ENCODE data around the gene TSPAN15.

TSPAN15 gene

DNA sequence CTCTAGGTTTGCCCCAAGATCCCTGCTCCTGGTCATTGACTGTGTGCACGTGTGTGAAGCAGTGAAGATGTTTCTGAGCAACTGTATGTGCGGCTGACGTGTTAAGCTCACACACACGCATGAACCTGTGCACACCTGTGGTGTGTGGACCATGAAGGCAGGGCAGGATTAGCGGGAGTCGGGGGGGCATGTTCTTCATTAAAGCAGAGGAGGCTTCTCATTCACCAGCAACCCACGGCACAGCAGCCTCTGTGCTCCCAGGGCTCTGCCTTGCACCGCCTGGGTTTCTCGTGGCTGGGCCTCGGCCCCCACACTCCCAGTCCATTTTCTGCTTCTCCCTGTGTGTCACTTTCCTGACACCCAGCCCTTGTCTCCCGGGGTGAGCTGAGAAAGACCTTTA, 33.7 kb upstream of the TSPAN15 start:
- DNase-seq (ENCODE audit: low spot score) = no peak

GRCh38 chr10:69418052-69418752, 33.1 kb upstream of the TSPAN15 start:
- DNase-seq (ENCODE audit: low spot score) = no peak

- no peak for DNase-seq (ENCODE audit: low spot score)
These were observed 32.0 kb upstream of the TSPAN15 start for GRCh38 chr10:69419096-69419743.

DNA sequence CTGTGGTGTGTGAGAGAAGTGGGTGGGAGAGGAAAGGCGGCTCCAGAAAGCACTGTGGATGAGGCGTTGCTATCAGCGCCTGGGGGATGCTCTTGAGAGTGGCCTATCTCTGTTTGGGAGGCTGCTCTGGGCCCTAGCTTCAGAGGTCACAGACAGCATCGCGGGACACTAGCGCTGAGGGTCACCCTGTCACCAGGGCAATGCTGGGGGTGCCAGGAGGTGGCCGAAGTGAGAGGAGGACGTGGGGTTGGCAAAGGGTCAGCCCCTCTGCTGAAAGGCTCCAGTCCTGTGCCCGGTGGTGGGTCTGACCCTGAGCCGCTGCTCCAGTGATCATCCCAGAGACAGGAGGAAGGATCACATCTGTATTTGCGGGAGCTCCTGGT, 31.5 kb upstream of the TSPAN15 start:
- no peak for DNase-seq (ENCODE audit: low spot score)

GRCh38 chr10:69421611-69422308, 29.5 kb upstream of the TSPAN15 start:
- no peak for DNase-seq (ENCODE audit: low spot score)

DNA sequence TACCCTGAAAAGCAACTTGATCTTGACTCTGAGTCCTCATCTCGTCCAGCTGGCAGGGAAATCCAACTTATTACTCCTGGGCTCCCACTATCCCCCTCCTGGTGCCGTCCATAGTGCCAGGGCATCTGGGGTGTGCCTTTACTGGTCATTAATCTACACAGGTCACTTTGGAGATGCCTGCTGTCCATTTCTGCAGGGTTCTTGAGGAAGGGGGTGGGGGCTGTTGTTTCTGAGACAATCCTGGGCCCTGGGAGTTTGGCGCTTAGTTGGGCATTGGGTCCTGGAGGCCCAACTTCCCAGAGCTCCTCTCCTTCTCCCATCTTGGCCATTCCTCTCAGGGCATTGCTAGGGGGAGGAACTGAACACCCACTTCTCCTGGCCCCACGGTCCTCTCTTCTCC, 28.6 kb upstream of the TSPAN15 start:
- no peak for DNase-seq (ENCODE audit: low spot score)

GRCh38 chr10:69425041-69425440, 26.2 kb upstream of the TSPAN15 start:
- no peak for DNase-seq (ENCODE audit: low spot score)

- DNase-seq (ENCODE audit: low spot score) = no peak
These were observed 25.6 kb upstream of the TSPAN15 start for GRCh38 chr10:69425511-69426298.

GRCh38 chr10:69426376-69426727, 24.9 kb upstream of the TSPAN15 start:
- no peak for DNase-seq (ENCODE audit: low spot score)

DNA sequence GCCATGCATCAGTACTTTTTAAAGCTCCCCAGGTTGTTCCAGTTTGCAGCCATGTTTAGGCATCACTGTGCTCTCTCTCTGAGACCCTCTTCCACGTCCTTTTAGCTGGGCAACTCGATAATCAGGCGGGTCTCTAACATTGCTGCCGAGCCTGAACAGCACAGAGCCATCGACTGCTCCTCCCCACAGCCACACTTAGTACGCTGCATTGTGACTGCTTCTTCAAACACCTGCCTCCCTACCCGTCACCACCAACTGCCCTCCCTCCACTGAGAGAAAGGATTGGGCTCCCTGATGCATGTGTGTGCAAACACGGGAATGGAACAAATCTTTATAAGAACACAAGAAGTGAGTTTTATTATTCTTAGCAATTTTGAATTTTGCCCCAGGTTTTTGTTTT, 23.1 kb upstream of the TSPAN15 start:
- no peak for DNase-seq (ENCODE audit: low spot score)

- no peak for DNase-seq (ENCODE audit: low spot score)
These were observed 17.1 kb upstream of the TSPAN15 start for GRCh38 chr10:69434169-69434568.

- no peak for DNase-seq (ENCODE audit: low spot score)
These were observed 16.3 kb upstream of the TSPAN15 start for GRCh38 chr10:69434926-69435325.

- no peak for DNase-seq (ENCODE audit: low spot score)
These were observed 15.2 kb upstream of the TSPAN15 start for GRCh38 chr10:69435966-69436520.

GRCh38 chr10:69437321-69438259, 13.7 kb upstream of the TSPAN15 start:
- DNase-seq (ENCODE audit: low spot score) = no peak

DNA sequence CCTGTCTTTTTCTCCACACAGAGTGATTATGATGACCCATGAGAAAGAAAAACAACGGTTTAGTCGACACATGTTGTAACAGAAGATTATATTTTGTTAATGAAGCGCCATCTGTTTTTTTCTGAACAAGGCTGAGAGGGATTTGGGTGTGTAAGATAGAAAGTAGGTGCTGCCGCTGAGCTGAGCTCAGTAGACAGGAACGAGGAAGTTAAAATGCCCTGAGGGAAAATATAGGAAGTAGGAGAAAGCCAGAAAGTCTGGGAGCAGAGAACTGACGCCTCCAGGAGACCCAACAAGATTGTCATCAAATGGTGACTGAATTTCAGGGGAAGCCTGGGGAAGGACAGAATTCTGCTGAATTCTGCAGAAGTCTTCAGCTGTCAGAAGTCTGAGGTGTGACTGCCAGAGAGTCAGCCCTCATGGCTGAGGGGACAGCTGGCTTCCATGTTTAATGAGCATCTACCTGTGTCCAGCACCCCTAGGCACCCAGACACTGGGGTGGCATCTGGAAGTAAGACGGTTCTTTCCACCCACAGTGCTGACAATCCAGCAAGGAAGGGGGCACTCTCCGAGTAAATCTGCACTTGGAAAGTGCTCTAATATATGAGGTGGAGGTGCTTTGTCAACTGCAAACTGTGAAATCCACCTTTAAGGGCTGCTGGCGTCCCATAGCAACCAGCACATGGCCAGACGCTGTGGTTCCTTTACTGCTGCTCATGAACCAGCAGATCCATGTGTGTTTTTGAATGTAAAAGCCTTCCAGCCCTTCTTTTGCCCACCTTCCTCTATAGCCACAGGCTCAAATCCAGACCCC, 12.5 kb upstream of the TSPAN15 start:
- DNase-seq (ENCODE audit: low spot score) = no peak

GRCh38 chr10:69439350-69439739, 11.9 kb upstream of the TSPAN15 start:
- DNase-seq (ENCODE audit: low spot score) = no peak

DNA sequence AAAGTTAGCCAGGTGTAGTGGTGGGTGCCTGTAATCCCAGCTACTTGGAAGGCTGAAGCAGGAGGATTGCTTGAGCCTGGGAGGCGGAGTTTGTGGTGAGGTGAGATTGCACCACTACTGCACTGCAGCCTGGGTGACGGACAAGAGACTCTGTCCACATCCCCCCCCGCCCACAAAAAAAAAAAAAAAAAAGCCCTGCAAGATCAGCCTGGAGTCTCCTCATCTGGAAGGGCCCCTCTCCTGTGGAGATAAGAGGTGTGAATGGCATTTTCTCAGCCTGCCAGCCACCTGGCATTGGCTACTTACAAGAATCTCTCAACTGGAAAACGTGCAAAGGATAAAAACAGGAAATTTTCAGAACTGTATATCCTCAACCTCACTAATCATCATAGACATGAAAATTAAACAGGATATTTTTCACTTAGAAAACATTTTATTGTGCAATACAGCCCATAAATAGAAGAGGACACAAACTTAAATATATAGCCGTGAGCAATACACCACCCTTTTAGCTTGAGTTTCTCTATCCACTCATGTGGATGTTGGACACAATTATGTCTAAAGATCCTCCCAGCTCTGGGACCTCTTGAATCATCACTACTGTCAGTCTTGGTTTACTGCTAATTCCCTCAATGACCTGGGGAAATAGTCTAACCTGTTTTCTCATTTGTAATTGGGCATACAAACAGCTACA, 11.3 kb upstream of the TSPAN15 start:
- no peak for DNase-seq (ENCODE audit: low spot score)

GRCh38 chr10:69443354-69443753, 7.9 kb upstream of the TSPAN15 start:
- DNase-seq (ENCODE audit: low spot score) = no peak

GRCh38 chr10:69445041-69445440, 6.2 kb upstream of the TSPAN15 start:
- DNase-seq (ENCODE audit: low spot score) = no peak

GRCh38 chr10:69446229-69446628, 5.0 kb upstream of the TSPAN15 start:
- DNase-seq (ENCODE audit: low spot score) = no peak

Data from AG08396 (cell line).